Activated CD8-positive, alpha-beta memory T cell treated with anti-CD3 and anti-CD28 coated beads, Interleukin-2, amount 10 ng/mL, durations not matched to agents 7 days and 5 days (primary cell): ENCODE data around the gene TMEM243. TPM values are rescaled to one million over a fixed set of nuclear protein-coding genes. Genes with fewer than 3 reads are reported as not detected.

Experiments used
- ATAC-seq: fragments of 150-1000 bp; cut with Tn5 transposase; one replicate; pipeline ENCODE4 v1.10.0; 2021; ENCODE audit warnings: moderate library complexity
- CTCF ChIA-PET: fragments of 350-600 bp; sonication (Branson Sonifier 250); formaldehyde crosslinking; loops from one replicate; lab custom pipeline; 2021; ENCODE audit warnings: antibody characterized with exemption; lab: Charles Lee
- DNase-seq: peaks from one replicate; pipeline ENCODE4 v3.0.0-alpha.2; 2020
- H3K27ac Mint-ChIP-seq: one replicate; pipeline ENCODE4 v1.8.0; 2021; ENCODE audit warnings: mild to moderate bottlenecking, mixed read lengths
- H3K27me3 Mint-ChIP-seq: one replicate; pipeline ENCODE4 v1.8.0; 2021; ENCODE audit warnings: mixed read lengths
- H3K36me3 Mint-ChIP-seq: one replicate; pipeline ENCODE4 v1.8.0; 2021; ENCODE audit warnings: mild to moderate bottlenecking, mixed read lengths
- H3K4me1 Mint-ChIP-seq: one replicate; pipeline ENCODE4 v1.8.0; 2021; ENCODE audit warnings: mixed read lengths
- H3K4me3 Mint-ChIP-seq: one replicate; pipeline ENCODE4 v1.8.0; 2021; ENCODE audit warnings: mild to moderate bottlenecking, moderate library complexity, mixed read lengths
- H3K9me3 Mint-ChIP-seq: one replicate; pipeline ENCODE4 v1.8.0; 2022; ENCODE audit warnings: low read depth, mixed read lengths
- total RNA-seq, 2 experiments: library from RNA; stranded (reverse); gene quantifications; one replicate each; pipeline ENCODE4 v1.2.3, GENCODE V29; 2021

The TMEM243 gene
- total RNA-seq, 2 experiments from 2014 or later, result 32.2 to 42.3 TPM

DNA sequence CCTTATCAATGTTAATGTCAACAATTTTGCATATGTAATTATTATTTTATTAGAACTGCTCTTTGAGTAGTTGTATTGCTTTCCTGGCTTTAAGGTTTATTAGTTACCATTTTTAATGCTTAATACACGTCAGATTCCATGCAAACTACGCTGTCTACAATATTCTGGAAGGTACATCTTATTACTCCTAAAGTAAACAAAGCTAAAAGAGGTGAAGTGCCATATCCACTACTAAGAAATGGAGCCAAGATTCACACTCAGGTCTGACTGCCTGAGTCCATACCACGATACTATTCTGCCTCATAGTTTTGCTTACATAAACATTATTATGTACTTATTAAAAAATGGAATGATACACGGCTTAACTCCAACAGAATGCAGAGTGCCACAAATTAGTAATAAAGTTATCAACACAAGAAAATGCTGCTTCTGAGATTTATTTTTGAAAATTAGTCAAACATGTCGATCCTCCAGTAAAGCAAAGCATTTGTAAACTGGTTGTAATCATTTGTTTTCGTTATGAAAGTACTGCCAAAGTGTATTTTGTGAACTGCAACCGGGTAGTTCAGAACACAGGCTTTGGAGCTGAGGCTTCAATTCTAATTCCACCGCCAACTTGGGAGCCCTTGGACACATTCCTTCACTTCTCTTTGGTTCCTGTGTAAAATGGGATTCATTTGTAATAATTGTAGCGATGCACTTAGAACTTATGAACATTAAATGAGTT is 68.4 kb downstream of the TMEM243 start:
- Mint-ChIP-seq H3K4me3 (peak overlapping the region; percentile 90), H3K36me3 (peaks cover 17% of the 10 kb centered on the region), H3K27ac (peak overlapping the region; percentile 97), H3K4me1 (peaks cover 28% of the 10 kb centered on the region), H3K9me3 (no peaks in the 10 kb centered on the region), H3K27me3 (no peaks in the 10 kb centered on the region)
- CTCF ChIA-PET, result interaction anchor here (0.6 to 5.0 kb wide), 6 partner anchors 10 to 437 kb away, joined by 3 to 42 read pairs (median 4); partner anchors contain the start of gene TMEM243
- DNase-seq, result no peak
- no peak for ATAC-seq

DNA sequence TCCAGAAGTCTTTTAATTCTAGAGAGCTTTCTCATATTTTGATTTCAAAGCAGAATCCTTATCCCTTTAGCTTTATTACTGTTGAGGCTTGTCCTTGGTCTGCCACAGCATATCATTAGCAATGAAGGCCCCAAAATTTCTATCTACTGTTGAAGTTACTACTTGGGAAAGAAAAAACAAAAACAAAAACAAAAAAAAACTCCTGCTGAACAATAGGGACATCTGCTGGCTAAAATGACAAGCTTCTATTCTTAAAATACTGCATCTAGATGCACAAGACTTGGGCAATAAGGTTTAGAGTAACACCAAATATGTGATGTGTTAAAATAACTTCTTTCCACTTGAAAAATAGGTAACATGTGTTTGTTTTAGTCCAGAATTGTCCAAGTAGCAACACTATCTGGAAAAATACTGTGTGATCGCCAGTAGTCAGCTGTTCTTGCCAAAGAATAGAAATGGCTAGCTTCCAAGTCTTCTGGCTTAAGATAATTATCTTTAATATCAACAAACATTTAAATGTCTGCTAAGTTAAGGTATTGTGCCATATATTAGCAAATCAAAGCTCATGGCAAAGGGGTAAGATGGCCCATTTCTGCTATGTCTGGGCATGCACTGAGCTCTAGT is 71.1 kb downstream of the TMEM243 start:
- ATAC-seq, result no peak
- Mint-ChIP-seq H3K27me3 (no peaks in the 10 kb centered on the region), H3K4me3 (no peak overlapping the region), H3K4me1 (peaks cover 23% of the 10 kb centered on the region), H3K27ac (no peak overlapping the region), H3K36me3 (peaks cover under 1% of the 10 kb centered on the region), H3K9me3 (no peaks in the 10 kb centered on the region)
- no peak for DNase-seq
- CTCF ChIA-PET, result interaction anchor here (0.7 to 6.1 kb wide), 22 partner anchors 9 to 243 kb away, joined by 3 to 42 read pairs (median 4); partner anchors contain the start of genes ELAPOR2 and TMEM243

DNA sequence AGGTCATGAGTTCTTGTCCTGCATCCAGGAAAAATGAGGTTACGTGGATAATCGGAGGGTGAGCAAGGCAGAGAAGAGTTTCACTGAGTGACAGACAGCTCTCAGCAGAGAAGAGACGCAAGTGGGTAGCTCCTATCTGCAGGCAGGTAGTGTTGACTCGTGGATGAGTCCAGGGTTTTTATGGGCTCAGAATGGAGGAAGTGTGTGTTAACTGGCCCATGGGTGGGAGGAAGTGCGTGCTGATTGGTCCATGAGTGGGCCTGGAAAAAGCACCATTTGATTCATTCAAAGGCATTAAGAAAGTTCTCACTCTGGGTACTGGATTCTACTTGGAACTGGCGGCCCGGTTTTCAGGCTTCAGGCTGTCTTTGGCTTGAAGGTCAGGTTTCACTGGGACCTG is 72.0 kb downstream of the TMEM243 start:
- H3K36me3 Mint-ChIP-seq, result no peaks in the 10 kb centered on the region
- no peak overlapping the region for H3K4me3 Mint-ChIP-seq
- H3K4me1 Mint-ChIP-seq, result peaks cover 23% of the 10 kb centered on the region
- DNase-seq (no peak), ATAC-seq (no peak)
- H3K27me3 Mint-ChIP-seq, result no peaks in the 10 kb centered on the region
- no peaks in the 10 kb centered on the region for H3K9me3 Mint-ChIP-seq
- CTCF ChIA-PET, result interaction anchor here (1.2 to 6.1 kb wide), 11 partner anchors 8 to 231 kb away, joined by 3 to 42 read pairs (median 8); no protein-coding TSS in a partner anchor
- H3K27ac Mint-ChIP-seq, result no peak overlapping the region

DNA sequence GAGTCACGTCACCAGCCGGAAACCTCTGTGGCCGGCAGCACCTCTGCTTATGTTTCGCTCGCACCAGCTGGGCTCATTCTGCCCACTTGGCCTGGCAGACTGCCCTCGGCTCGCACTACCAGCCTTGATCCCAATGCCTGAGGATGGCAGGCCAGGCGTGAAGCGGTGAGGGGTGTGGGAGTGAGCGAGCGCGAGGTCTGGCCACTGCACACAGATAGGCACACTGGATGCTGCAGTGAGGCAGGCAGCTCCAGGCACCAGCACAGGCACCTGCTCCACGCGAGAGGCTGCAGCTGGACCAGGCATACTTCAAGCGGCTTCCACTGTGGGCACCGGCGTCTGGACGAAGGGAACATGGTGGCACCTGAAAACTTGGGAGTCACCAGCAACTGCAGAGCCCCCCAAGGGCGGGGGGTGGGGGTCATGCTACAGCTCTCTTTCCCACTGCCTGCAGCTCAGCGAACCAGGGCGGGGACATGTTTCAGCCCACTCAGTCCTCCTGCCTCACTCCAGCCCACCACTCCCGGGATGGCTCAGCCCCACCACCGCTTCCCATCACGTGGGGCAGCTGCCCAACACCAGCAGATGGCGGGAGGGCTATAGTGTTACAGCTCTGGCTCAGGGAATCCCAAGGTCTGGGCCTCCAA is 72.7 kb downstream of the TMEM243 start:
- DNase-seq (no peak), ATAC-seq (no peak)
- no peak overlapping the region for H3K27ac Mint-ChIP-seq
- no peaks in the 10 kb centered on the region for H3K36me3 Mint-ChIP-seq
- H3K4me3 Mint-ChIP-seq, result no peak overlapping the region
- H3K27me3 Mint-ChIP-seq, result no peaks in the 10 kb centered on the region
- H3K9me3 Mint-ChIP-seq, result no peaks in the 10 kb centered on the region
- CTCF ChIA-PET, result interaction anchor here (1.4 to 6.1 kb wide), 4 partner anchors 10 to 220 kb away, joined by 3 to 42 read pairs (median 20); no protein-coding TSS in a partner anchor
- peaks cover 23% of the 10 kb centered on the region for H3K4me1 Mint-ChIP-seq

Other genes with a start within 250 kb of the TMEM243 start
- gene ELAPOR2, start 160.1 kb downstream of the TMEM243 start, total RNA-seq, result 1 to 10 TPM; 2.3 to 3.3 TPM
- gene DMTF1, start 67.3 kb downstream of the TMEM243 start, total RNA-seq, result 100 to 1,000 TPM; 104 to 121 TPM
- 10 to 100 TPM; 10.3 to 11.5 TPM for gene CROT, start 125.9 kb upstream of the TMEM243 start, total RNA-seq